OCI-LY3 (cell line): ENCODE measurements around the gene ARFGAP3.

Experiments used
- EZH2phosphoT487 ChIP-seq: fragments of 200-600 bp; shearing (Covaris generic); IDR thresholded peaks from 2 replicates; pipeline ENCODE4 v1.6.1; 2018; ENCODE audit warnings: antibody characterized with exemption, mixed run types, low read depth
- TF ChIP-seq, protein P1 (sequence below): fragments of 200-600, 300-600 bp; sonication (generic); IDR thresholded peaks from 2 replicates; pipeline ENCODE4 v1.5.1; 2014; ENCODE audit warnings: antibody characterized with exemption, low read length, low read depth

DNA sequence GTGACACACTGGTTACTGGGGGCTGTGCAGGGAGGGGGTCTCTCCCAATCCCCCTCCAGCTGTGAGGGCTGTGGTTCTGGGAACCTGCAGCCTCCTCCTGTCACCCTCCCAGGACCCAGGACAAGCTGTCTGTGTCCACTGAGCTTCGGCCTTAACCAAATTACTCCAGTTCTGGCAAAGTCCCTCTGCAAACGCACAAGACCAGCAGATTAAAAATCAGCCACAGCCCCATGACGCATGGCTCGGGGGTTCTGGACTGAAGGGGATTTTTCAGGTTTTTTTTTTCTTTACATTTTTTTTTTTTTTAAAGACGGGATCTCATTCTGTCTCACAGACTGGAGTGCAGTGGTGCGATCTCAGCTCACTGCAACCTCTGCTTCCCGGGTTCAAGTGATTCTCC, 104.2 kb downstream of the ARFGAP3 start:
- TF ChIP-seq, protein P1, sequence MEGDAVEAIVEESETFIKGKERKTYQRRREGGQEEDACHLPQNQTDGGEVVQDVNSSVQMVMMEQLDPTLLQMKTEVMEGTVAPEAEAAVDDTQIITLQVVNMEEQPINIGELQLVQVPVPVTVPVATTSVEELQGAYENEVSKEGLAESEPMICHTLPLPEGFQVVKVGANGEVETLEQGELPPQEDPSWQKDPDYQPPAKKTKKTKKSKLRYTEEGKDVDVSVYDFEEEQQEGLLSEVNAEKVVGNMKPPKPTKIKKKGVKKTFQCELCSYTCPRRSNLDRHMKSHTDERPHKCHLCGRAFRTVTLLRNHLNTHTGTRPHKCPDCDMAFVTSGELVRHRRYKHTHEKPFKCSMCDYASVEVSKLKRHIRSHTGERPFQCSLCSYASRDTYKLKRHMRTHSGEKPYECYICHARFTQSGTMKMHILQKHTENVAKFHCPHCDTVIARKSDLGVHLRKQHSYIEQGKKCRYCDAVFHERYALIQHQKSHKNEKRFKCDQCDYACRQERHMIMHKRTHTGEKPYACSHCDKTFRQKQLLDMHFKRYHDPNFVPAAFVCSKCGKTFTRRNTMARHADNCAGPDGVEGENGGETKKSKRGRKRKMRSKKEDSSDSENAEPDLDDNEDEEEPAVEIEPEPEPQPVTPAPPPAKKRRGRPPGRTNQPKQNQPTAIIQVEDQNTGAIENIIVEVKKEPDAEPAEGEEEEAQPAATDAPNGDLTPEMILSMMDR: no peak
- TF ChIP-seq EZH2phosphoT487: no peak
